ENCODE data around the gene PPIA.

- TF ChIP-seq ZNF274 (IDR thresholded peaks at IDR 0.05; ENCODE audit: low read depth, low read length) (no peak), SUZ12 (IDR thresholded peaks at IDR 0.05; ENCODE audit: extremely low read depth, insufficient read depth, insufficient read length) (no peak)
Measured at GRCh38 chr7:44789990-44790389, 6.5 kb upstream of the PPIA start.

Data from NT2/D1 (cell line).